HepG2 (cell line): ENCODE results near the gene CNP. TPM values are rescaled to one million over a fixed set of nuclear protein-coding genes. Genes with fewer than 3 reads are reported as not detected.

ENCODE experiments used
- ATAC-seq: fragments of 200-7000 bp; cut with Tn5 transposase; 3 replicates; pipeline ENCODE4 v1.9.1; 2020; ENCODE audit warnings: mild to moderate bottlenecking, moderate library complexity
- BruUV-seq: library from RNA; stranded (reverse); fragments of 400-500 nt; replicated peaks from 2 replicates; lab custom pipeline; 2021; lab: Mats Ljungman, UMichigan
- CTCF ChIA-PET: fragments of 300-600 bp; formaldehyde crosslinking; extraction: SDS; loops from one replicate; lab custom pipeline; 2021; ENCODE audit warnings: low total read pairs, inconsistent platforms, low intra/inter-chr PET ratio; lab: Yijun Ruan, JAX
- POLR2A ChIA-PET: fragments of 350-600 bp; sonication (Branson Sonifier 250); formaldehyde crosslinking; loops from one replicate; lab custom pipeline; 2020; ENCODE audit warnings: antibody characterized with exemption, inconsistent platforms; lab: Yijun Ruan, JAX
- DNase-seq: peaks from one replicate; pipeline ENCODE4 v3.0.0-alpha.2; 2015; ENCODE audit warnings: low spot score
- FAIRE-seq: peaks from 3 replicates; lab custom pipeline; 2011; peaks lifted over from hg19 to GRCh38; lab: Jason Lieb, UNC
- H2AFZ ChIP-seq: one replicate; pipeline ENCODE4 v1.6.1; 2011; ENCODE audit warnings: low read length, inconsistent platforms
- H3K27ac ChIP-seq: fragments of 300-600 bp; 3 replicates; pipeline ENCODE4 v1.8.0; 2011; ENCODE audit warnings: mixed run types, mild to moderate bottlenecking, mixed read lengths, low read length, inconsistent platforms; ENCODE audit not compliant: insufficient read depth; ENCODE audit errors: extremely low read length
- H3K27me3 ChIP-seq, 2 experiments: fragments of 200-600 bp in 1 of 2; 2 replicates in 1 of 2; 3 replicates in 1 of 2; pipeline versions ENCODE4 v1.6.0 to v1.8.0; 2011; ENCODE audit warnings: low read length in 2 of 2, mild to moderate bottlenecking in 2 of 2, moderate library complexity in 2 of 2, inconsistent platforms in 1 of 2; ENCODE audit not compliant: insufficient read depth in 2 of 2, control insufficient read depth in 1 of 2
- H3K36me3 ChIP-seq, 2 experiments: fragments of 200-600 bp in 1 of 2; replicated peaks in 1 of 2; 2 replicates in 1 of 2; 3 replicates in 1 of 2; pipeline versions ENCODE4 v1.5.1 to v1.8.0; 2011; ENCODE audit warnings: low read length in 2 of 2, inconsistent platforms in 1 of 2; ENCODE audit not compliant: insufficient read depth in 2 of 2, control insufficient read depth in 1 of 2
- H3K4me1 ChIP-seq: 2 replicates; pipeline ENCODE4 v1.5.1; 2012; ENCODE audit warnings: low read length, inconsistent platforms; ENCODE audit not compliant: insufficient read depth
- H3K4me2 ChIP-seq: 2 replicates; pipeline ENCODE4 v1.6.0; 2011; ENCODE audit warnings: low read depth, low read length, inconsistent platforms
- H3K4me3 ChIP-seq, 3 experiments: fragments of 200-600 bp in 1 of 3; sonication (generic), shearing (Covaris generic) in 1 of 3; replicated peaks in 1 of 3; 2 replicates each; pipeline ENCODE4 v1.5.1; 2011 to 2016; ENCODE audit warnings: low read length in 3 of 3, inconsistent platforms in 2 of 3, low read depth in 2 of 3, mild to moderate bottlenecking in 2 of 3, control low read depth in 1 of 3, mixed read lengths in 1 of 3; ENCODE audit not compliant: insufficient read depth in 1 of 3
- H3K79me2 ChIP-seq: one replicate; pipeline ENCODE4 v1.6.1; 2011; ENCODE audit warnings: low read length, inconsistent platforms; ENCODE audit not compliant: insufficient read depth
- H3K9ac ChIP-seq: 2 replicates; pipeline ENCODE4 v1.6.0; 2011; ENCODE audit warnings: mild to moderate bottlenecking, low read depth, low read length, inconsistent platforms; ENCODE audit not compliant: insufficient read depth
- H3K9me3 ChIP-seq: 2 replicates; pipeline ENCODE4 v1.5.1; 2012; ENCODE audit warnings: mild to moderate bottlenecking, low read length
- H4K20me1 ChIP-seq: 2 replicates; pipeline ENCODE4 v1.6.0; 2011; ENCODE audit warnings: inconsistent platforms, mild to moderate bottlenecking, low read length, moderate library complexity; ENCODE audit not compliant: insufficient read depth
- ADNP ChIP-seq: sonication (generic); formaldehyde crosslinking; IDR thresholded peaks from 2 replicates; pipeline ENCODE4 v1.4.0; 2020; ENCODE audit warnings: missing genetic modification reagents
- CCAR2 ChIP-seq: fragments of 200-400 bp; formaldehyde crosslinking; optimal IDR thresholded peaks from 2 replicates; pipeline ENCODE3; 2018; ENCODE audit warnings: low read depth, mild to moderate bottlenecking, low read length, moderate library complexity
- ELF3 ChIP-seq: IDR thresholded peaks from 2 replicates; pipeline ENCODE4 v1.6.1; 2016; ENCODE audit warnings: missing genetic modification reagents, missing compliant biosample characterization
- PHF8 ChIP-seq: sonication (generic); formaldehyde crosslinking; IDR thresholded peaks from 2 replicates; pipeline ENCODE4 v1.5.0; 2020; ENCODE audit warnings: missing genetic modification reagents
- PITX1 ChIP-seq: sonication (generic); formaldehyde crosslinking; IDR thresholded peaks from 2 replicates; pipeline ENCODE4 v1.5.1; 2020; ENCODE audit warnings: mild to moderate bottlenecking, missing genetic modification reagents
- SCMH1 ChIP-seq: sonication (generic); formaldehyde crosslinking; IDR thresholded peaks from 2 replicates; pipeline ENCODE4 v1.9.0; 2021; ENCODE audit warnings: missing genetic modification reagents, mild to moderate bottlenecking, borderline replicate concordance
- ZNF354B ChIP-seq: sonication (generic); formaldehyde crosslinking; IDR thresholded peaks from 2 replicates; pipeline ENCODE4 v1.8.0; 2022; ENCODE audit warnings: mild to moderate bottlenecking, missing genetic modification reagents
- ZNF543 ChIP-seq: sonication (generic); formaldehyde crosslinking; IDR thresholded peaks from 2 replicates; pipeline ENCODE4 v1.4.0; 2020; ENCODE audit warnings: mild to moderate bottlenecking, missing genetic modification reagents
- ZNF614 ChIP-seq: IDR thresholded peaks from 2 replicates; pipeline ENCODE4 v1.6.1; 2018; ENCODE audit warnings: missing biosample characterization, missing genetic modification reagents, inconsistent platforms, borderline replicate concordance
- WGBS: methylation state at CpG from one replicate; pipeline ENCODE4 v1.1.6; 2017; ENCODE audit warnings: low lambda C conversion rate; 5-methylcytosine and 5-hydroxymethylcytosine counted together
- in situ Hi-C: cut with HindIII; loops from 2 replicates; pipeline ENCODE4 v1.10.0; 2017; ENCODE audit warnings: low pct_unique_long_range_greater_than_20kb; ENCODE audit not compliant: extremely low pct_ligation_motif_present
- intact Hi-C: fragments of 100-400 bp; cut with micrococcal nuclease; formaldehyde crosslinking; loops from one replicate; pipeline ENCODE4 v1.10.0; 2022; ENCODE audit not compliant: unreplicated experiment
- polyA plus RNA-seq, 8 experiments: library from polyadenylated mRNA; depleted of rRNA in 3 of 8; stranded (reverse) in 7 of 8; unstranded in 1 of 8; fragments of >200 nt; fragmentation: Illumina TruSeq in 4 of 8; extraction: Trizol in 4 of 8; gene quantifications; 2 replicates each; pipeline versions ENCODE4 v1.2.1 to v1.2.3, GENCODE V29; 2011 to 2016; ENCODE audit warnings: low read depth in 4 of 8, missing spikeins in 1 of 8, mixed read lengths in 1 of 8; ENCODE audit not compliant: insufficient read depth in 1 of 8
- total RNA-seq, 5 experiments: library from RNA; depleted of rRNA; stranded (reverse); fragments of >200 nt; fragmentation: Illumina TruSeq; extraction: Trizol; gene quantifications; 2 replicates each; pipeline ENCODE4 v1.2.3, GENCODE V29; 2016; ENCODE audit warnings: low read depth in 1 of 5
- TF ChIP-seq, protein P1 (sequence below): sonication (generic); formaldehyde crosslinking; IDR thresholded peaks from 2 replicates; pipeline ENCODE4 v1.5.1; 2020; ENCODE audit warnings: missing genetic modification reagents, mild to moderate bottlenecking, borderline replicate concordance
- TF ChIP-seq, protein P2 (sequence below): sonication (generic); formaldehyde crosslinking; IDR thresholded peaks from 2 replicates; pipeline ENCODE4 v1.4.0; 2020; ENCODE audit warnings: missing genetic modification reagents
- TF ChIP-seq, protein P3 (sequence below): sonication (generic); formaldehyde crosslinking; IDR thresholded peaks from 2 replicates; pipeline ENCODE4 v1.5.1; 2020; ENCODE audit warnings: missing genetic modification reagents, mild to moderate bottlenecking, borderline replicate concordance
- TF ChIP-seq, protein P4 (sequence below): sonication (generic); formaldehyde crosslinking; IDR thresholded peaks from 2 replicates; pipeline ENCODE4 v1.5.1; 2020; ENCODE audit warnings: missing genetic modification reagents, mild to moderate bottlenecking, borderline replicate concordance
- TF ChIP-seq, protein P5 (sequence below): sonication (generic); formaldehyde crosslinking; IDR thresholded peaks from 2 replicates; pipeline ENCODE4 v1.4.0; 2020; ENCODE audit warnings: mild to moderate bottlenecking, missing genetic modification reagents

CNP gene
- total and polyA plus RNA-seq, 2 of the 13 experiments (the other 11 are each of a cell fraction or from before 2014, with no cell fraction given): 97.2 to 161 TPM

DNA sequence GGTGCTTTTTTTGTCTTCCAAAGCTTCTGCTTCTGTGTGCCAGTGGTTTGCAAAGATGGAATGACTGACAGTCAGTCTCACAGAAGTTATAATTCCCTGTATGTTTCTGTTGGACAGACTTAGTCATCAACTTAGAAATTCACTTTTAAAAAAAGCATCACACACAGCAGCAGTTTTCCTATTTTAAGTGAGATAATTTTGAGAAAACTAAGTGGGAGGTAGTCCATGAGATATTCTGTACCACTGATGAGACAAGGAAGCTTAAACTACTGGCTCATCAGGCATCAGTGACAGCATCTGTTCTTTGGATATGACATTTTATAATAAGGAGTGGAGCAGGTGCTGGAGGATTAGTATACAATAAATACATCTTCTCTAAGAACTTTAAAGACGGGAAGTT, 20.0 kb downstream of the CNP start:
- peaks cover 52 to 87% of the 10 kb centered on the region in 2 experiments for H3K36me3 ChIP-seq
- no peaks in the 10 kb centered on the region for H3K9me3 ChIP-seq
- in situ Hi-C loops (no loop called here), intact Hi-C loops (no loop called here)
- H3K4me3 ChIP-seq: no peak overlapping the region
- H3K27ac ChIP-seq: no peak overlapping the region
- H3K9ac ChIP-seq: no peak overlapping the region
- ChIA-PET POLR2A (no interaction called here), CTCF (no interaction called here)
- no peak overlapping the region for H2AFZ ChIP-seq
- no peak for DNase-seq
- FAIRE-seq: no peak
- H4K20me1 ChIP-seq: no peaks in the 10 kb centered on the region; the same call in 1 of the 2 replicates
- no peaks in the 10 kb centered on the region for H3K79me2 ChIP-seq
- H3K27me3 ChIP-seq: no peaks in the 10 kb centered on the region
- peaks cover 34% of the 10 kb centered on the region for H3K4me1 ChIP-seq
- 98% methylated on average over 1 of the region's 1 CpG for WGBS
- no TSS peak for BruUV-seq
- ATAC-seq: no peak
- H3K4me2 ChIP-seq: no peak overlapping the region
- TF ChIP-seq, protein P1, sequence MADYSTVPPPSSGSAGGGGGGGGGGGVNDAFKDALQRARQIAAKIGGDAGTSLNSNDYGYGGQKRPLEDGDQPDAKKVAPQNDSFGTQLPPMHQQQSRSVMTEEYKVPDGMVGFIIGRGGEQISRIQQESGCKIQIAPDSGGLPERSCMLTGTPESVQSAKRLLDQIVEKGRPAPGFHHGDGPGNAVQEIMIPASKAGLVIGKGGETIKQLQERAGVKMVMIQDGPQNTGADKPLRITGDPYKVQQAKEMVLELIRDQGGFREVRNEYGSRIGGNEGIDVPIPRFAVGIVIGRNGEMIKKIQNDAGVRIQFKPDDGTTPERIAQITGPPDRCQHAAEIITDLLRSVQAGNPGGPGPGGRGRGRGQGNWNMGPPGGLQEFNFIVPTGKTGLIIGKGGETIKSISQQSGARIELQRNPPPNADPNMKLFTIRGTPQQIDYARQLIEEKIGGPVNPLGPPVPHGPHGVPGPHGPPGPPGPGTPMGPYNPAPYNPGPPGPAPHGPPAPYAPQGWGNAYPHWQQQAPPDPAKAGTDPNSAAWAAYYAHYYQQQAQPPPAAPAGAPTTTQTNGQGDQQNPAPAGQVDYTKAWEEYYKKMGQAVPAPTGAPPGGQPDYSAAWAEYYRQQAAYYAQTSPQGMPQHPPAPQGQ (CRISPR knock-in tag): no peak
- no peak for TF ChIP-seq CCAR2
- no peak for TF ChIP-seq ZNF354B (CRISPR knock-in tag)
- TF ChIP-seq, protein P2, sequence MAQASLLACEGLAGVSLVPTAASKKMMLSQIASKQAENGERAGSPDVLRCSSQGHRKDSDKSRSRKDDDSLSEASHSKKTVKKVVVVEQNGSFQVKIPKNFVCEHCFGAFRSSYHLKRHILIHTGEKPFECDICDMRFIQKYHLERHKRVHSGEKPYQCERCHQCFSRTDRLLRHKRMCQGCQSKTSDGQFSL (CRISPR knock-in tag): no peak
- no peak for TF ChIP-seq PHF8
- no peak for TF ChIP-seq ELF3 (CRISPR knock-in tag)
- no peak for TF ChIP-seq ADNP (CRISPR knock-in tag)
- TF ChIP-seq, protein P3, sequence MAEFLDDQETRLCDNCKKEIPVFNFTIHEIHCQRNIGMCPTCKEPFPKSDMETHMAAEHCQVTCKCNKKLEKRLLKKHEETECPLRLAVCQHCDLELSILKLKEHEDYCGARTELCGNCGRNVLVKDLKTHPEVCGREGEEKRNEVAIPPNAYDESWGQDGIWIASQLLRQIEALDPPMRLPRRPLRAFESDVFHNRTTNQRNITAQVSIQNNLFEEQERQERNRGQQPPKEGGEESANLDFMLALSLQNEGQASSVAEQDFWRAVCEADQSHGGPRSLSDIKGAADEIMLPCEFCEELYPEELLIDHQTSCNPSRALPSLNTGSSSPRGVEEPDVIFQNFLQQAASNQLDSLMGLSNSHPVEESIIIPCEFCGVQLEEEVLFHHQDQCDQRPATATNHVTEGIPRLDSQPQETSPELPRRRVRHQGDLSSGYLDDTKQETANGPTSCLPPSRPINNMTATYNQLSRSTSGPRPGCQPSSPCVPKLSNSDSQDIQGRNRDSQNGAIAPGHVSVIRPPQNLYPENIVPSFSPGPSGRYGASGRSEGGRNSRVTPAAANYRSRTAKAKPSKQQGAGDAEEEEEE (CRISPR knock-in tag): no peak
- no peak for TF ChIP-seq SCMH1 (CRISPR knock-in tag)
- TF ChIP-seq, protein P4, sequence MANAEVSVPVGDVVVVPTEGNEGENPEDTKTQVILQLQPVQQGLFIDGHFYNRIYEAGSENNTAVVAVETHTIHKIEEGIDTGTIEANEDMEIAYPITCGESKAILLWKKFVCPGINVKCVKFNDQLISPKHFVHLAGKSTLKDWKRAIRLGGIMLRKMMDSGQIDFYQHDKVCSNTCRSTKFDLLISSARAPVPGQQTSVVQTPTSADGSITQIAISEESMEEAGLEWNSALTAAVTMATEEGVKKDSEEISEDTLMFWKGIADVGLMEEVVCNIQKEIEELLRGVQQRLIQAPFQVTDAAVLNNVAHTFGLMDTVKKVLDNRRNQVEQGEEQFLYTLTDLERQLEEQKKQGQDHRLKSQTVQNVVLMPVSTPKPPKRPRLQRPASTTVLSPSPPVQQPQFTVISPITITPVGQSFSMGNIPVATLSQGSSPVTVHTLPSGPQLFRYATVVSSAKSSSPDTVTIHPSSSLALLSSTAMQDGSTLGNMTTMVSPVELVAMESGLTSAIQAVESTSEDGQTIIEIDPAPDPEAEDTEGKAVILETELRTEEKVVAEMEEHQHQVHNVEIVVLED (CRISPR knock-in tag): no peak
- TF ChIP-seq ZNF614 (CRISPR knock-in tag): no peak
- TF ChIP-seq, protein P5, sequence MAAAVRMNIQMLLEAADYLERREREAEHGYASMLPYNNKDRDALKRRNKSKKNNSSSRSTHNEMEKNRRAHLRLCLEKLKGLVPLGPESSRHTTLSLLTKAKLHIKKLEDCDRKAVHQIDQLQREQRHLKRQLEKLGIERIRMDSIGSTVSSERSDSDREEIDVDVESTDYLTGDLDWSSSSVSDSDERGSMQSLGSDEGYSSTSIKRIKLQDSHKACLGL: no peak
- no peak for TF ChIP-seq PITX1 (CRISPR knock-in tag)
- no peak for TF ChIP-seq ZNF543 (CRISPR knock-in tag)
